HG03565 (cell line): ENCODE results near the gene PHACTR1.

Experiments
- ATAC-seq: cut with Tn5 transposase; IDR thresholded peaks from one replicate; pipeline ENCODE4 v1.9.1; 2021; ENCODE audit warnings: mild to moderate bottlenecking, moderate library complexity; ENCODE audit not compliant: unreplicated experiment

The PHACTR1 gene

DNA sequence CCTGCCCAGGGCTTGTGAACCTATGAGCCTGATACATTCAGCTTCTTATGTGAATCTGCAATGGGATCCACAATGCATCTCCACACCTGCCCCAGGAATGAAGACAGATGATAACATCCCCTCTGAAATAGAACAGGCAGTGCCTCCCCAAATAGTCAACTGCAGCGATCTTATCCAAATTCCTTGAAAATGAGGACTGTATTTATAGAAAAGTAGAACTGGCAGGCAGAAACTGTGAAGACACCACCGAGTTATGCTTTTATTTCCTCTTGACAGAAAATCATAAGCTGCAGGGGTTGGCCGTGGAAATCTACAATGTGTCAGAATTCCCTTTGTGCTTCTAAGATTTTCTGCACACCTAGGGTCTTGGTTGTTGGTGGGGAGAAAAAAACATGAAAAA, 341.5 kb downstream of the PHACTR1 start:
- no peak for ATAC-seq

- ATAC-seq: no peak
These were observed 342.5 kb downstream of the PHACTR1 start for GRCh38 chr6:13059026-13059425.

- no peak for ATAC-seq
These were observed 346.8 kb downstream of the PHACTR1 start for GRCh38 chr6:13063300-13063918.

GRCh38 chr6:13065581-13065980, 349.0 kb downstream of the PHACTR1 start:
- no peak for ATAC-seq

DNA sequence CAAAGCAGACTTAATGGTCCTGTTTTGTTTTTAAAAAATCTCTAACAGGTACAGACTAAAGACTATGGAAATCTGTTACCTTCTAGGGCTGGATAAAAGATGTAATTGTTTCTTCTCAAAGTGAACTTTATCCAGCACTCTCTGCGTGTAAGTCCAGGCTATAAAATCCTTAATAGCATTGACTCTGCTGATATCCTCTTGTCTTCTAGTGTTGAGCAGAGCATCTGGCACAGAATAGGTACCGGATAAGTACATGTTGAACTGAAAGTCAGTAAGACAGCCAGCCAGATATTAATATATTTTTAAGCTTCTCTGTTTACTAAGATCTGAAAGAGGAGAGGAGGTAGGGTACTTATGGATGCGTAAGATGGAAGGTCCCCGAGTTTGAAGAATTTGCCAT, 349.5 kb downstream of the PHACTR1 start:
- no peak for ATAC-seq

- ATAC-seq: no peak
These were observed 350.3 kb downstream of the PHACTR1 start for GRCh38 chr6:13066820-13067219.

- ATAC-seq: no peak
These were observed 352.1 kb downstream of the PHACTR1 start for GRCh38 chr6:13068586-13069210.

- no peak for ATAC-seq
These were observed 355.2 kb downstream of the PHACTR1 start for GRCh38 chr6:13071550-13072345.

DNA sequence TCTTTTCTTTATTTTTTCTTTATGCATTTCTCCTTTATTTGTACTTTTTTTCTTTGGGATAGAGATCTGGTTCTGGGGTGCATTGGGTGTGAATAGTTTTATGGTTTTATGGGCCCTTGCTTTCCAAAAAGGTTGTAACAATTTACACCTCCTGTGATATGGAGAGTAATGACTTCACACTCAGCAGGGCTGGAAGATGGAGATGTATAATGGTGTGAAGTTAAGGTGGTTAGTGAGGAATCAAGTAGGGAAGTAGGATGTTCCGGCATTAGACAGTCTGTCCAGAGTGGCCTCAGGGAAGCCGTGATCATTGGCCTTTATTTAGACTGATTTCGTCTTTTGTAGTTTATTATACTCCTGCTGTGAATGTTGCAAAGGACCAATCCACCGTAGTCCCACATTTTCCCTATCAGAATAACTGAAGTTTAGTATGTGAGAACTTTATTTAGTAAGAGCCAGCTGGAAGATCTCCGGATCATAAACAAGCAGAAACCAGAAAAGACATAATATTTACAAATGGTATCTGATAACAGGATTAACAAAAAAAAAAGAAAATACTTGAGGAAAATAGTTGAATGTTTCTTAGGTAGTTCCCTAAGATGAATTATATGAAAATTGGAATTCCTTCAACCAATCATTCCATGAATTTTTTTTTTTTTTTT, 356.2 kb downstream of the PHACTR1 start:
- ATAC-seq: no peak

DNA sequence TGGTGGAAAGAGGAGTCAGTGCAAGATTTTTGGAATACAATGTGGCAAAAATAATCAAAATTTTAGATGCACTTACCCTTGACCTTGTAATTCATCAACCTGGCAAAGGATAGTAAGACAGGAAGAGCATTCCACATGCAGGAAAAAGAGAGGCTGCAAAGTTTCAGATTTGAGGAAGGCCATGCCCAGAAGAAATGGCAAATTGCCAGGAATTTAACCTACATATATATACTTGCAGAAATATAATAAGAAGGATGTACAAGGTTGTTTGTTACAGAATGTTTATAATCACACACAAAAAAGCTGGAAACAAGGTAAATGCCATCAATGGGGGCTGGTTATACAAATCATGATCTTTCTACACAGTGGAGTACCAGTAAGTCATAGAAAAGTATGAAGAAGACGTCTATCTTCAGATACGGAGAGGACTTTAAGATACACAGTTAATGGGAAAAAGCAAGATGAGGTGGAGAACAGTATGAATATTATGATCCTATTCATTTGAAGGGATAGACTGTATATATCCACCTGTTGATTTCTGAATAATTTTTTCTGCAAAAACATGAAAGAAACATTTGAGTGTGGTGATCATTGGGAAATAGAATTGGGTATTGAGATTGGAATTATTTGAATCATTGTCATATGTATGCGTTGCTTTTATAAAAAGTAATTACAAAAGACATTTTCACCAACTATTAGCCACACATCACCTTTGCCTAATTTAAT, 358.0 kb downstream of the PHACTR1 start:
- no peak for ATAC-seq

DNA sequence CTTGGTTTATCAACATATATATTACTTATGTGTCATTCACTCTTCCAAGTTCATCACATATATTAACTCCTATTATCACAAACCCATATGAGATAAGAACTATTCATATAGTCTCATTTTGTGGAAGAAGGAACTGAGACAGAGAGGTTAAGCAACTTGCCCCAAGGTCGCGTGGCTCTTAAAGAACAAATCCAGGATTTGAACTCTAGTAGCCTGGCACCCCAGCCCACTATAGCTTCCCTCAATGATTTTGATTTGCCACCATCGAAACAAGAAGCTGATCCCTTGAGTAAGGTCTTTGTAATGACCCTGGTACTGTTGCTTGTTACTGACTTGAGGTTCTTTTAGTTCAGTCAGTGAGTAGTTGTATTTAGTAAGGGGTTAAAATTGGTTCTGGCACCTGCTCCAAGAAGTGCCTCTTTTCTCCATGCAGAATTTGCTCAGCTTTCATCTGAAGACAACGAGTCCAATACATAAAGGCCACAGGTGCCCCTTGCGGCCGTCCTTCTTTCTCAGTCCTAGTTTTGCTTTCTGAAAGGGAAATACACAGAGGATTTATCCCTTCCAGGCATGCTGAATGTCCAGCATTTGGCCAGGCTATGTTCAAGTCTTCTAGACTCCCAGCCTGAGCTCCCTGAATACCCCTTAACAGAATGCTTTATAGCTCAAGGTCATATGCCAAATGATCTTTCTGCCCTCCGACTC, 358.7 kb downstream of the PHACTR1 start:
- ATAC-seq: no peak

DNA sequence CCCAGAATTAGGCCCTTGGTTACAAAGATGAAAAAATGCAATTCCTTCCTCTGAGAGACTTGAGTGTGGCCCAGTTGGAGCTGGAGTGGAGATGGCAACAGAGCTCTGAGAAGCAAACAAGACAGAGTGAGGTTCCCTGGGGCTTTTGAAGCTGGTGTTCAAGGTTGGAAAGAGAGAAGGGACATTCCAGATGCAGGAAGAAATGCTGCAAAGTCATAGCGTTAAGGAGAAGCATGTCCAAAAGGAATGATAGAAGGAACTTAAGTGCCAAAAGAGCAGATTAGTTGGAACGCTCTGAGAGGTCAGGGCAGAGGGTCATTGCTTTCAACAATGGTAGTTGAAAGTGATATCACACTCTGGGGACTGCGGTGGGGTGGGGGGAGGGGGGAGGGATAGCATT, 360.0 kb downstream of the PHACTR1 start:
- no peak for ATAC-seq

- no peak for ATAC-seq
These were observed 360.6 kb downstream of the PHACTR1 start for GRCh38 chr6:13077117-13077516.

DNA sequence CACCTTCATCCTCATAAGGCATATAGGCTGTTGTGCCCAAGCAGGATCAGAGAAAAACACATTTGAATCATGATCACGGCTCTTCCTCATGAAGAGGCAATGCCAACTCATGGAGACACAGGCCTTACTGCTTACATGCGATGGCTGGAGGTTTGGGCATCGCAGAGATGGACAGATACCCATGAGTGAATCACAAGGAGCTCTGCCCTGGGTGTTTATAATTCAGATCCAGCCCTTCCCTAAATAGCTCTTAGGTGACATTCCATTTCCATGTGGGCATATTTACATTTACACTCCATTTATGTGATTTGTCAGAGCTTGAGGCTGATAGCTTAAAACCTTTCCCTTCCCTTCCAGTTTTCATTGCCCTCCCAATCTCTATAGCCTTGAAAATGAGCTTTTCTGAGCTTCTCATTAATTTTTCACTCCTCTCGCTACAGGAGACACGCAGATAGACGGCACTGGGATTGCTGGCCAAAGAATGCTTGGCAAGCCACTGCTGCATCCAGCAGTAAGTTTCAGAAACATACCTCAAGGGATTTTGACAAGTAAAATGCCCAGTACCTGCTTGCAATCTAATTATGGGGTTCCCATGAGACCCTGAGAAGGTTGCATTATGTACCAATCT, 362.6 kb downstream of the PHACTR1 start:
- no peak for ATAC-seq

DNA sequence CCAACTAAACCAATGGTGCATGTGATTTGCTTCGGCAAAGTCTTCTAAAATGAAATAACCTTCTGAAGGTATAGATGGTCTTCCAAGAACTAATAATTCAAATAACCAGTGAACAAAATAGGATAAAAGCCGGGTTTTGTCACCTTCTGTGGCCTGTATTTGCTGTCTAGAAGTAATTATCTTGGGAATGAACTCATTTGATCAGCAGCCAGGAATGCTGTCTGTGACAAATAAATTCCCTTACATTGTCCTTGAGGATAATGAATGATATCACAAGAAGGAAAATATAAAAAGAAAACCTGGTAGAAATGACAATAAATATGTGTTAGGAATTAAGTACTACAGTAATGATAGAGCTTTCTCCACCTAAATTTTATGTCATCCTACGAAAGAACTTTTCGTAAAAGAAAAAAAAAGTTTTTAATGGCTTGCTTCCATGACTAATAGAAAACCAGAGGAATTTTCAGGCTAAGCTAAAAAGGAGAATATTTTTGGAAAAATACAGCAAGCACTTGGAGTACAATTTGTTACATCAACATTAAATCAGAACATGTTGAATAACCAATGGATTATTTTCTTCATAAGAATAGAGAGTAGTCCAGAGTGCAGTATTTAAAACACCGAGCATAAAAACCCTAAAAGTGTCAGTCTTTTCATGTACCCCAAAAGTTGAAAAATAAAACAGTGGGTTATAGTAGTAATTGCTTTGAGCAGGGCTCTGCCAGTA, 364.1 kb downstream of the PHACTR1 start:
- no peak for ATAC-seq

GRCh38 chr6:13081189-13081563, 364.6 kb downstream of the PHACTR1 start:
- no peak for ATAC-seq

- no peak for ATAC-seq
These were observed 372.9 kb downstream of the PHACTR1 start for GRCh38 chr6:13089296-13089994.

DNA sequence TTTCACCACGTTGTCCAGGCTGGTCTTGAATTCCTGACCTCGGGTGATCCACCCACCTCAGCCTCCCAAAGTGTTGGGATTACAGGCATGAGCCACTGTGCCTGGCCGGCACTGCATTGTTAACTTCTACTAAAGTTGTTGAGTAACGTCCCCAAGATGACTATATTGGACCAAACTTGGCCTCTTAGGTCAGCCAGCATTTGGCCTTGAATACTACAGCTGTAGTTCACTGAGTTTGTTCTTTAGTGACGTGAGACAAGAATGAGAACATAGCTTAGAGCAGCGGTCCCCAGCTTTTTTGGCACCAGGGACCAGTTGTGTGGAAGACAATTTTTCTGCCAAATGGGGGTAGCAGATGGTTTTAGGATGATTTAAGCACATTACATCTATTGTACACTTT, 374.6 kb downstream of the PHACTR1 start:
- no peak for ATAC-seq
